PFSK-1 (cell line): ENCODE measurements around the gene LITAF.

Source experiments
- FOXP2 ChIP-seq: optimal IDR thresholded peaks from 2 replicates; pipeline ENCODE3; 2011; ENCODE audit warnings: borderline replicate concordance, control low read depth, inconsistent platforms; ENCODE audit not compliant: insufficient read depth; ENCODE audit errors: extremely low read length, extremely low read depth
- POLR2AphosphoS5 ChIP-seq: IDR thresholded peaks from 2 replicates; pipeline ENCODE4 v1.6.1; 2012; ENCODE audit warnings: low read depth, mild to moderate bottlenecking, control low read depth, low read length, moderate library complexity
- SIN3A ChIP-seq: IDR thresholded peaks from 2 replicates; pipeline ENCODE4 v1.6.1; 2012; ENCODE audit warnings: mild to moderate bottlenecking, low read length, moderate library complexity, borderline replicate concordance; ENCODE audit not compliant: insufficient read depth
- TAF1 ChIP-seq: IDR thresholded peaks from 2 replicates; pipeline ENCODE4 v1.6.1; 2012; ENCODE audit warnings: low read length, control low read depth, borderline replicate concordance; ENCODE audit not compliant: insufficient read depth
- TF ChIP-seq, protein P1 (sequence below), 2 experiments: IDR thresholded peaks; 2 replicates each; pipeline versions ENCODE4 v1.6.1 to v1.8.0; 2011 to 2012; ENCODE audit warnings: low read depth in 2 of 2, low read length in 2 of 2, control low read depth in 1 of 2, inconsistent platforms in 1 of 2, mild to moderate bottlenecking in 1 of 2, moderate library complexity in 1 of 2; ENCODE audit not compliant: insufficient read depth in 1 of 2

The LITAF gene

DNA sequence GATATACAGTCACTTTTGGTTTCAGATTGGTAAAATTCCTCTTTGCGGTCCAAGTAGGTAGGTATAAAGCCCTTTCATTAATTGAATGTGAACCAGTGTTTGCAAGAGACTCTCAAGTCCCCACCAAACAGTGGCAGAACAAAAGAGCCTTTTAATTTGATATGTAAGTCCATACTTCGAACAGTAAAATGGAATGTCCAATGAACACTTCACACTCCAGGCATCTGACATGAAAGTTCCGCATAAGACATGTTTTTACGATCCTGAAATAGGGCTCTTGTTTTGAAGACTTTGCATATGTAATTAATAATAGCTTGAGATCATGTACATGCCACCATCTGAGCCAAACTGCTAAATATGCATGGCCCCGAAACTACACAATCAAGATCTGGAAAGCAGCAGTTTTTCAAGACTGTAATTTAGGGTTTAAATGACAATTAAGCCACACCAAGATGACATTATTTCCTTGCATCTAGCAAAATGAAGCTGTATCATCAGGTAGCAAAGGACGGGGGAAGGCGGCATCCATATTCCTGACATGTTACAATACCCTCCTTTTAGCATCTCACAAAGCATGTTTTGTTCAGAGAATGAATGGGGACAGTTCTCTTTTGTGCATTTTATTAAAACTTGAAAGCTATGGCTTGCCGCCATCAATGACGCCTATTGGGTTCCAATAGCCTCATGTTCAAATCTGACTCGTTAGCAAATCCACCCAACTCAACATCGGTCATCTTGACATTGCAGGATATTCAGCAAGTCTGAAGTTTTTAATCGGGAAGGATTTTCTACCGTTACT, 39.4 kb downstream of the LITAF start:
- TF ChIP-seq TAF1 (no peak), POLR2AphosphoS5 (no peak), FOXP2 (no peak), SIN3A (no peak)
- TF ChIP-seq, protein P1, sequence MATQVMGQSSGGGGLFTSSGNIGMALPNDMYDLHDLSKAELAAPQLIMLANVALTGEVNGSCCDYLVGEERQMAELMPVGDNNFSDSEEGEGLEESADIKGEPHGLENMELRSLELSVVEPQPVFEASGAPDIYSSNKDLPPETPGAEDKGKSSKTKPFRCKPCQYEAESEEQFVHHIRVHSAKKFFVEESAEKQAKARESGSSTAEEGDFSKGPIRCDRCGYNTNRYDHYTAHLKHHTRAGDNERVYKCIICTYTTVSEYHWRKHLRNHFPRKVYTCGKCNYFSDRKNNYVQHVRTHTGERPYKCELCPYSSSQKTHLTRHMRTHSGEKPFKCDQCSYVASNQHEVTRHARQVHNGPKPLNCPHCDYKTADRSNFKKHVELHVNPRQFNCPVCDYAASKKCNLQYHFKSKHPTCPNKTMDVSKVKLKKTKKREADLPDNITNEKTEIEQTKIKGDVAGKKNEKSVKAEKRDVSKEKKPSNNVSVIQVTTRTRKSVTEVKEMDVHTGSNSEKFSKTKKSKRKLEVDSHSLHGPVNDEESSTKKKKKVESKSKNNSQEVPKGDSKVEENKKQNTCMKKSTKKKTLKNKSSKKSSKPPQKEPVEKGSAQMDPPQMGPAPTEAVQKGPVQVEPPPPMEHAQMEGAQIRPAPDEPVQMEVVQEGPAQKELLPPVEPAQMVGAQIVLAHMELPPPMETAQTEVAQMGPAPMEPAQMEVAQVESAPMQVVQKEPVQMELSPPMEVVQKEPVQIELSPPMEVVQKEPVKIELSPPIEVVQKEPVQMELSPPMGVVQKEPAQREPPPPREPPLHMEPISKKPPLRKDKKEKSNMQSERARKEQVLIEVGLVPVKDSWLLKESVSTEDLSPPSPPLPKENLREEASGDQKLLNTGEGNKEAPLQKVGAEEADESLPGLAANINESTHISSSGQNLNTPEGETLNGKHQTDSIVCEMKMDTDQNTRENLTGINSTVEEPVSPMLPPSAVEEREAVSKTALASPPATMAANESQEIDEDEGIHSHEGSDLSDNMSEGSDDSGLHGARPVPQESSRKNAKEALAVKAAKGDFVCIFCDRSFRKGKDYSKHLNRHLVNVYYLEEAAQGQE (IDR thresholded peaks at IDR 0.05; ENCODE audit: insufficient read depth in 1 of 2, low read depth in 2 of 2, low read length in 2 of 2): no peak

DNA sequence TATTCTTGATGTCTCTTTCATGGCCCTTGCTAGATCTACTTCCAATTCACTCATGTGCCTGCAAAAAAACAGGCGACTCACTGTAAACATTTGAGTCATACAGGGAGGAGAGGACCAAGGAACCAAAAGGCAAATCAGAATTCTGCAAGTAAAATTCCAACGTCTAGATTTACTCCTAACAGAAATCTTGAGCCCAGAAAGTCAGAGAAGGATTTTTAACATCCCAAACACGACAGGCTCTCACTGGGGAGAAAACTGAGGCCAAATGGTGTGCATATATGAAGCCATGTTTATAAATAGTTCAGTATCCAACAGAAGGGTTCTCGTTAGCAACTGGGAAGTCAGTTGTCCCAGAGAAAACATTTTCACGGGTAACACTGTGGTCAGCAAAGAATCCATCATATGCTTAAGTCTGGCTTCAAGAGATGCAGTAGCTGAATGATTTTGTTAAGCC, 40.1 kb downstream of the LITAF start:
- TF ChIP-seq FOXP2: no peak
- TF ChIP-seq, protein P1 (IDR thresholded peaks at IDR 0.05; ENCODE audit: insufficient read depth in 1 of 2, low read depth in 2 of 2, low read length in 2 of 2): no peak
- TF ChIP-seq TAF1: no peak
- no peak for TF ChIP-seq SIN3A
- TF ChIP-seq POLR2AphosphoS5: no peak

DNA sequence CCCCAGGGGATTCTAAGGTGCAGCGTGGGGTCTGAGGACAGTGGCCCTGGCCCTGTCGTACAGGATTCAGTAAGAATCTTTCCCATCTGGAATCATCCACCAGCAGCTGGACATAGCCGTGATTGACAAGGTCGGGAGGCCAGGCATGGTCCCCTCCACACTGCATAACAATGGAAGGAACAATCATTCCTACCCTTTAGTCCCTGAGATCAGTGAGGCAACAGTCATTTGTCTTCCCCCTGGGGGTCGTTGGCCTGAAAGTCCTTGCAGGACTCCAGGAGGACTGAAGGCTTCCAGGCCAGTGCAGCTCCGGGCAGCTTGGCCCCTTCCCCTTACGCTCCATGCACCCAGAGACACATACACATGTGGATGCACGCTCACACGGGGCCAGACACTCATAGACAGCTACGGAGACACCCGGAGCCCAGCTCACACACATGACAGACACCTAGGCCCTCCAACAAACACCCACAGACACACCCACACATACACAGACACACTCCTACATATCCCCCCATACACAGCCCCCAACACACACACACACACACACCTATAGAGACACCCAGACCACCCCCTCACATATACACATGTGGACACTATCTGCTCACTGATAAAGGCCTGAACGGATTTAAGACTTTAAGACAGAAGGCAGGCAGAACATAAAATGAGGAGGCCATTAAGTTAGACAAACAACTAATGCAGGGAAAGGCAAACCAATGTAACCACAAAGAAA, 42.9 kb downstream of the LITAF start:
- TF ChIP-seq, protein P1 (IDR thresholded peaks at IDR 0.05; ENCODE audit: insufficient read depth in 1 of 2, low read depth in 2 of 2, low read length in 2 of 2): no peak
- TF ChIP-seq POLR2AphosphoS5 (no peak), FOXP2 (no peak), TAF1 (no peak), SIN3A (no peak)

DNA sequence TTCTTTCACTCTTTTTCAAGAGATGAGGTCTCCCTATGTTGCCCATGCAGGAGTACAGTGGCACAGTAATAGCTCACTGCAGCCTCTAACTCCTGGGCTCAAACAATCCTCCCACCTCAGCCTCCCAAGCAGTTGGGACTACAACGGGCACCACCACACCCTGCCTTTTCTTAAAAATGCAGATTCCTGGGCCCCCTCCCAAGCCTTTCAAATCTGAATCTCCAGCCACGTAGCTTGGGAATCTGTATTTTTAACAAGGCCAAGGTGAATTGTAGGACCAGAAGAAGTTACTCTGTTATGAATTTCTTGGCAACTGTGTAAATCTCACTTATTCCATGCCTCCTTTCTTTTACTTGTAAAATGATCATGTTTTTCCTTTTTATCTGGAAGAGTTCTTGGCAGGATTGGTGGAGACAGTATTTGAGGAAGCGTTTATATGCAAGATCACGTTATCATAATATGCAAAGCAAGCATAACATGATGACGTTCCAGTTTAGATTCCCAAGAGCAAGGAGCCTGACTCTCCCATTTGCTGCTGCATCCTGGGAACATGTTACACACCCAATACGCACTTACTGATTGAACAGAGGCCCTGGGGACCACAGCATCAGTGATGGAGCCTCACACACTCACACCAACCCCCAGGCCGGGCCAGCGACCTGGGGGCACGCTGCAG, 44.5 kb downstream of the LITAF start:
- TF ChIP-seq FOXP2 (no peak), TAF1 (no peak), SIN3A (no peak), POLR2AphosphoS5 (no peak)

DNA sequence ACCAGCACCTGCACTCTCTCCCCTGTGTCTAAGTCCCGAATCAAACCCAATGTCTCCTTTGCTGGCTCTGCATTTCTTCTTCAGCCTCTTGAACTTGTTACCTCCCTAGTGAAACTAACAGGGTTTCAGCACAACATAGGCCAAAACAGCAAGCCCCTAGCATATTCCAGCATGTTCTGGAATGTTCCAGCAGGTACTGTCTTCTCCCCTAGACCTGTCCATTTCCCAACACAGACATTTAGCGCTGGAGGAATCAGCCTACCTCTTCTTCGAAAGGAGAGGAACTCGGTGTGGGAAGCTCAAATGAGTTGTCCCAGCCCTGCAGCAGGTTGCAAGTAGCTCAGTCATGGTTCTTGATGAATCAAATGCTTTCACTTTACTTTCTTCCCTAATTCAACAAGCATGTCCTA, 47.1 kb downstream of the LITAF start:
- TF ChIP-seq FOXP2 (no peak), TAF1 (no peak), POLR2AphosphoS5 (no peak), SIN3A (no peak)
- TF ChIP-seq, protein P1 (IDR thresholded peaks at IDR 0.05; ENCODE audit: insufficient read depth in 1 of 2, low read depth in 2 of 2, low read length in 2 of 2): no peak
